ENCODE results near the gene CARMIL3.

CARMIL3 gene

GRCh38 chr14:24117179-24117578 is 65.4 kb downstream of the CARMIL3 start:
- Histone ChIP-seq H3K9ac (ENCODE audit: insufficient read length) (no peak overlapping the region), H3K36me3 (ENCODE audit: insufficient read depth, low read length) (peaks cover 14% of the 10 kb centered on the region; the same call in 1 of the 2 replicates)

More at GRCh38 chr14:24117179-24117578, 65.4 kb downstream of the CARMIL3 start:
- Histone ChIP-seq H3K9me3 (ENCODE audit: low read depth, low read length) (no peaks in the 10 kb centered on the region), H3K27ac (no peak overlapping the region), H3K4me3 (no peak overlapping the region)
- no peak for DNase-seq (ENCODE audit: low read depth, low spot score)
- TF ChIP-seq EZH2 (IDR thresholded peaks at IDR 0.05) (no peak), POLR2AphosphoS5 (IDR thresholded peaks at IDR 0.05; ENCODE audit: borderline replicate concordance, low read depth, low read length) (no peak), FOXP2 (optimal IDR thresholded peaks at IDR 0.05; ENCODE audit: control extremely low read depth, extremely low read length, insufficient read depth) (no peak)

All from SK-N-MC (cell line).